ENCODE measurements around the gene NDRG4.

NDRG4 gene

GRCh38 chr16:58510776-58511628, 11.1 kb downstream of the NDRG4 start:
- no peak for DNase-seq

- DNase-seq: peak; percentile 81
Measured at GRCh38 chr16:58511933-58512815, 12.2 kb downstream of the NDRG4 start.

GRCh38 chr16:58513874-58514273, 13.9 kb downstream of the NDRG4 start:
- DNase-seq: no peak

GRCh38 chr16:58515125-58515870, 15.4 kb downstream of the NDRG4 start, which contains the start of gene SETD6:
Gene SETD6, plus strand, starts transcription at chr16:58515517. Its CDS starts 21 bp downstream, at chr16:58515538.
- DNase-seq: peak; percentile 87

GRCh38 chr16:58515871-58516767, 16.2 kb downstream of the NDRG4 start:
- DNase-seq: no peak

- DNase-seq: no peak
Measured at GRCh38 chr16:58516768-58517107, 16.8 kb downstream of the NDRG4 start.

- DNase-seq: no peak
Measured at GRCh38 chr16:58518083-58518979, 18.4 kb downstream of the NDRG4 start.

- no peak for DNase-seq
Measured at GRCh38 chr16:58518980-58519368, 19.0 kb downstream of the NDRG4 start.

GRCh38 chr16:58519707-58520106, 19.8 kb downstream of the NDRG4 start:
- DNase-seq: no peak

GRCh38 chr16:58530179-58530578, 30.2 kb downstream of the NDRG4 start:
- DNase-seq: no peak

GRCh38 chr16:58532414-58532813, 32.5 kb downstream of the NDRG4 start:
- DNase-seq: no peak

GRCh38 chr16:58533751-58534470, 34.0 kb downstream of the NDRG4 start:
- DNase-seq: no peak

GRCh38 chr16:58535100-58535499, 35.2 kb downstream of the NDRG4 start:
- no peak for DNase-seq

GRCh38 chr16:58536278-58536677, 36.3 kb downstream of the NDRG4 start:
- DNase-seq: no peak

GRCh38 chr16:58537124-58537906, 37.4 kb downstream of the NDRG4 start:
- no peak for DNase-seq

GRCh38 chr16:58541711-58542110, 41.8 kb downstream of the NDRG4 start:
- no peak for DNase-seq

GRCh38 chr16:58542291-58542690, 42.3 kb downstream of the NDRG4 start:
- no peak for DNase-seq

- DNase-seq: no peak
Measured at GRCh38 chr16:58543685-58544084, 43.7 kb downstream of the NDRG4 start.

- no peak for DNase-seq
Measured at GRCh38 chr16:58548378-58548777, 48.4 kb downstream of the NDRG4 start.
